Pons (tissue), 1 donor: Measurements from ENCODE around the gene KIF5B.
A peak's percentile ranks its signal among the peaks of the same experiment; 100 is the strongest.
"Not testable (repeated sequence)": the region's sequence is repeated elsewhere in the genome, so short reads cannot be mapped to it uniquely, and the experiment has no call there.

Source experiments
- DNase-seq: peaks from one replicate; pipeline ENCODE4 v3.0.0-alpha.2; 2016; ENCODE audit warnings: low spot score

The KIF5B gene

GRCh38 chr10:32056136-32057035 is at the start of gene KIF5B:
Gene KIF5B, minus strand, starts transcription at chr10:32056425. Its CDS starts 452 bp downstream, at chr10:32055973.
- peak; percentile 80 for DNase-seq

- DNase-seq: peak; percentile 71
Measured at GRCh38 chr10:32105782-32106382, 49.7 kb upstream of the KIF5B start.

GRCh38 chr10:32104622-32105509 is 48.6 kb upstream of the KIF5B start:
- DNase-seq: no peak

- DNase-seq: no peak
Measured at GRCh38 chr10:32104181-32104580, 48.0 kb upstream of the KIF5B start.

GRCh38 chr10:32103721-32104120 is 47.5 kb upstream of the KIF5B start:
- DNase-seq: no peak

GRCh38 chr10:32098566-32099259 is 42.5 kb upstream of the KIF5B start:
- not testable (repeated sequence) for DNase-seq

GRCh38 chr10:32095116-32095733 is 39.0 kb upstream of the KIF5B start:
- DNase-seq: no peak

- no peak for DNase-seq
Measured at GRCh38 chr10:32093650-32094049, 37.4 kb upstream of the KIF5B start.

- no peak for DNase-seq
Measured at GRCh38 chr10:32091046-32091445, 34.8 kb upstream of the KIF5B start.

GRCh38 chr10:32084185-32084851 is 28.1 kb upstream of the KIF5B start:
- DNase-seq: no peak

GRCh38 chr10:32077896-32078485 is 21.8 kb upstream of the KIF5B start:
- DNase-seq: no peak

- DNase-seq: no peak
Measured at GRCh38 chr10:32073659-32074058, 17.4 kb upstream of the KIF5B start.

- no peak for DNase-seq
Measured at GRCh38 chr10:32073128-32073527, 16.9 kb upstream of the KIF5B start.

GRCh38 chr10:32072025-32072800 is 16.0 kb upstream of the KIF5B start:
- no peak for DNase-seq

GRCh38 chr10:32070645-32071044 is 14.4 kb upstream of the KIF5B start:
- DNase-seq: no peak

- no peak for DNase-seq
Measured at GRCh38 chr10:32068569-32068968, 12.3 kb upstream of the KIF5B start.

GRCh38 chr10:32067931-32068330 is 11.7 kb upstream of the KIF5B start:
- DNase-seq: not testable (repeated sequence)

- peak; percentile 55 for DNase-seq
Measured at GRCh38 chr10:32065856-32066255, 9.6 kb upstream of the KIF5B start.

GRCh38 chr10:32061440-32061839 is 5.2 kb upstream of the KIF5B start:
- no peak for DNase-seq

- no peak for DNase-seq
Measured at GRCh38 chr10:32060347-32060746, 4.1 kb upstream of the KIF5B start.
